Central memory CD8-positive, alpha-beta T cell (primary cell): ENCODE measurements around the gene FBLN5.

Experiments used
- ATAC-seq: fragments of 150-1000 bp; cut with Tn5 transposase; replicated peaks from 2 replicates; pipeline ENCODE4 v1.10.0; 2022; ENCODE audit warnings: mild to moderate bottlenecking, moderate FRiP score, moderate number of reproducible peaks; ENCODE audit not compliant: poor library complexity, severe bottlenecking; ENCODE audit errors: extremely low read depth
- DNase-seq, 2 donors: peaks; one replicate each; pipeline ENCODE4 v3.0.0; 2021; ENCODE audit warnings: low spot score in 2 of 2
- H3K27ac Mint-ChIP-seq: one replicate; pipeline ENCODE4 v1.8.0; 2022; ENCODE audit warnings: low read depth, mild to moderate bottlenecking, moderate library complexity, mixed read lengths
- H3K27me3 Mint-ChIP-seq: one replicate; pipeline ENCODE4 v1.8.0; 2022; ENCODE audit warnings: mixed read lengths
- H3K36me3 Mint-ChIP-seq: one replicate; pipeline ENCODE4 v1.8.0; 2022; ENCODE audit warnings: mild to moderate bottlenecking, moderate library complexity, mixed read lengths; ENCODE audit not compliant: insufficient read depth
- H3K4me1 Mint-ChIP-seq: one replicate; pipeline ENCODE4 v1.8.0; 2022; ENCODE audit warnings: mixed read lengths
- H3K4me3 Mint-ChIP-seq: one replicate; pipeline ENCODE4 v1.8.0; 2022; ENCODE audit warnings: mild to moderate bottlenecking, moderate library complexity, mixed read lengths
- H3K9me3 Mint-ChIP-seq: one replicate; pipeline ENCODE4 v1.8.0; 2022; ENCODE audit warnings: mixed read lengths

The FBLN5 gene

GRCh38 chr14:91835920-91836843 lies 111.3 kb downstream of the FBLN5 start:
- Mint-ChIP-seq H3K27me3 (no peaks in the 10 kb centered on the region), H3K27ac (peak overlapping the region; percentile 63), H3K9me3 (no peaks in the 10 kb centered on the region), H3K4me3 (peak overlapping the region; percentile 84), H3K36me3 (peaks cover 34% of the 10 kb centered on the region), H3K4me1 (peaks cover 72% of the 10 kb centered on the region)
- ATAC-seq (peak; percentile 90), DNase-seq (peak; percentile 58 to 66)

GRCh38 chr14:91835197-91835919 lies 112.1 kb downstream of the FBLN5 start:
- ATAC-seq = peak; percentile 35
- H3K27me3 Mint-ChIP-seq = no peaks in the 10 kb centered on the region
- peak overlapping the region; percentile 68 for H3K27ac Mint-ChIP-seq
- peaks cover 70% of the 10 kb centered on the region for H3K4me1 Mint-ChIP-seq
- H3K36me3 Mint-ChIP-seq = peaks cover 28% of the 10 kb centered on the region
- H3K4me3 Mint-ChIP-seq = peak overlapping the region; percentile 84
- H3K9me3 Mint-ChIP-seq = no peaks in the 10 kb centered on the region
- no peak for DNase-seq

GRCh38 chr14:91834571-91834970 lies 112.9 kb downstream of the FBLN5 start:
- ATAC-seq (no peak), DNase-seq (no peak)
- H3K36me3 Mint-ChIP-seq = peaks cover 27% of the 10 kb centered on the region
- no peaks in the 10 kb centered on the region for H3K27me3 Mint-ChIP-seq
- no peaks in the 10 kb centered on the region for H3K9me3 Mint-ChIP-seq
- peak overlapping the region; percentile 21 for H3K4me3 Mint-ChIP-seq
- H3K27ac Mint-ChIP-seq = peak overlapping the region; percentile 68
- H3K4me1 Mint-ChIP-seq = peaks cover 72% of the 10 kb centered on the region

- H3K27ac Mint-ChIP-seq = no peak overlapping the region
- H3K4me3 Mint-ChIP-seq = no peak overlapping the region
- no peak for DNase-seq
- ATAC-seq = no peak
- H3K4me1 Mint-ChIP-seq = peaks cover 73% of the 10 kb centered on the region
- no peaks in the 10 kb centered on the region for H3K9me3 Mint-ChIP-seq
- H3K36me3 Mint-ChIP-seq = peaks cover 29% of the 10 kb centered on the region
- no peaks in the 10 kb centered on the region for H3K27me3 Mint-ChIP-seq
These were observed 116.2 kb downstream of the FBLN5 start for GRCh38 chr14:91831337-91831736.

GRCh38 chr14:91830777-91831176 lies 116.7 kb downstream of the FBLN5 start:
- Mint-ChIP-seq H3K4me3 (peak overlapping the region; percentile 10), H3K4me1 (peaks cover 73% of the 10 kb centered on the region), H3K9me3 (no peaks in the 10 kb centered on the region), H3K27me3 (no peaks in the 10 kb centered on the region), H3K36me3 (peaks cover 29% of the 10 kb centered on the region), H3K27ac (peak overlapping the region; percentile 6)
- ATAC-seq (no peak), DNase-seq (no peak)

- H3K27ac Mint-ChIP-seq = peak overlapping the region; percentile 67
- DNase-seq (no peak), ATAC-seq (no peak)
- H3K4me3 Mint-ChIP-seq = no peak overlapping the region
- no peaks in the 10 kb centered on the region for H3K27me3 Mint-ChIP-seq
- H3K4me1 Mint-ChIP-seq = peaks cover 71% of the 10 kb centered on the region
- H3K9me3 Mint-ChIP-seq = no peaks in the 10 kb centered on the region
- peaks cover 30% of the 10 kb centered on the region for H3K36me3 Mint-ChIP-seq
These were observed 118.0 kb downstream of the FBLN5 start for GRCh38 chr14:91829511-91829910.

GRCh38 chr14:91827746-91828145 lies 119.7 kb downstream of the FBLN5 start:
- Mint-ChIP-seq H3K36me3 (peaks cover 34% of the 10 kb centered on the region), H3K27me3 (no peaks in the 10 kb centered on the region), H3K4me3 (no peak overlapping the region), H3K9me3 (no peaks in the 10 kb centered on the region), H3K27ac (peak overlapping the region; percentile 38), H3K4me1 (peaks cover 65% of the 10 kb centered on the region)
- DNase-seq (no peak), ATAC-seq (no peak)
